Stimulated activated CD4-positive, alpha-beta T cell treated with anti-CD3 and anti-CD28 coated beads, Interleukin-12 subunit alpha, Interleukin-12 subunit beta, amount 100 ng/mL, for 24 hours (primary cell): Measurements from ENCODE around the gene SLC35F6.
"Not testable (repeated sequence)": the region's sequence is repeated elsewhere in the genome, so short reads cannot be mapped to it uniquely, and the experiment has no call there.

ENCODE experiments used
- DNase-seq, 2 experiments: peaks; one replicate each; pipeline ENCODE4 v3.0.0-alpha.2; 2020; ENCODE audit warnings: low read depth in 2 of 2

SLC35F6 gene

DNA sequence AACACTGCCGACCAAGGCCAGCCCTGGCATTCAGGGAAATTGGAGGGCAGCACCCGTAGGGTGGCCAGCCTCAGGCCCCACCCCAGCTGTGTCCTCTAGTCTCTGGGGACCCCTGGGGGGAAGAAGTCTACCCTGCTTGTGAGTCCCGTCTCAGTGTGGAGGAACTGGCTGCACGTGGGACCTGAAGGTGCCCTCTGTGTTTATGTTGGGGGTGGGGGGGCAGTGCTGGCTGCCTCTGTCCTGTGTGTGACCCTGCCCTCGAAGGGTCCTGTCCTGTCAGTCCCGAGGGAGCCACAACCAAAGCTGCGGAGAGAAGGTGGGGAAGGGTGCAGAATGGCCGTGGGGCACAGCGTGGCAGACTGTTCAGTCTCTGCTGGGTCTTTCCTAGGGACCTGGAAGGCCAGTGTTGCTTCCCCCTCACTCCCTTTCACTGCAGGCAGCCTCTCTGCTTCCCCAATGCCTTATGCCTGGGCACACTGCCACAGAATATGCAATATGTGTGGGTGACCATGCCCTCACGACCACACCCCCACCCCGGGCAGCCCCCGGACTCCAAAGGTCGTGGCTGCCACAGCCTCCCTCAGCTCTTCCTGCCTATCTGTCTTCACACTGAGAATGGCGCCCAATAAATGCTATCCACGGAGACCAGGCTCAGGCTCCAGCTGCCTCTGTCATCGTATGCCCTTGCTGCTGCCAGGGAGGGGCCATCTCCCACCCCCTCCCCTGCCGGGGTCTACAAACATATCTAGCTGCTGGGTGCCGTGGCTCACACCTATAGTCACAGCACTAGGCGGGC is 33.3 kb upstream of the SLC35F6 start:
- no peak for DNase-seq

DNA sequence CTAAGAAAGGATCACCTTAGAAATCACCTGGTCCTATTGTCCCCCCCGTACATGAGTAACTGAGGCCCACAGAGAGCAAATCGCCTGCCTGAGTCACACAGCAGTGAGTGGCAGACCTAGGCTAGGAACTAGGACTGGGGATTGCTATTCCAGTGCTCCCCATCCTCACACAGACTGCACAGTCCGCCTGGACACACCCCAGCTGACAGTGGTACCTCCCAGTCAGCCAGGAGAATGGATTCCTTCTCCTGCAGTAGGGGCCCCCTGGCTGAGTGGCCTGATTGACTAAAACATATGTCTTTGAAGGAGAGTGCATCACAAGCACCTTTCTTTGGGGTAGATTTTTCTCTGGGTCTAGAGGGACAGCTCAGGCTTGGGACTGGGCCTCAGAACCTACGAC is 32.4 kb upstream of the SLC35F6 start:
- DNase-seq, result no peak

DNA sequence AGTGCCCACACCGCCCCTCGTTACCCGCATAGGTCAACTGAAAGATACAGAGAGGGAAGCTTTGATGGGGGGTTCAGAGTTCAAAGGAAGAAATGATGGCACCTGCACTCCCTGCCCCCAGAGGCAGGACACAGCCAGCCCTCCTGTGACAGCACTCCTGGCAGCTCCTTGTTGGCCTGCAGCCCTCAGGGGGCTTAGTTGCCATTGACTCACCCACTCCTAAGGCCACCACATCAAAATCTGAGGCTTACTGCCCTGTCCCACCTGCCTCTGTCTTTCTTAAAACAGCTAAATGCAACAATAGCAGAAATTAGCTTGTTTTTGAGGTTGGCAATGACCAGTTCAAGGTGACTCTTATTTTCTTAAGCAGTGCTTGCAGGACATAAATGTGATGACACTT is 31.6 kb upstream of the SLC35F6 start:
- DNase-seq, result no peak

DNA sequence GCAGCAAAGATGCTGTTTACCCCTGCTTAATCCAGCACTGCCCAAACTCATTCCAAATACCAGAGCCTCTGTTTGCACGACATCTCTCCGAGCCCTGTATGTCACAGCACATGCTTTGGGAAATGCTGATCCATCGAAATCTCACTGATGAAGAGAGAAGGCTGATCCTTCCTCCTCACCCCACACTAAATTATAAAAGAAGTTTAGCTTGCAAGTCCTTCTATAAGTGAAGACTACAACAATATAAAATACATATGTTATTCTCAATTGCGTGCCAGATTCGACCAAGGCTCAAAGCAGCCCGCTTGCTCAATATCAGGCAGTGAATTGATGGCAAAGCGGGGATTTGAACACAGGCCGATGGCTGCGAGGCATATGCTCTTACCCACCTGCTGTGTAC is 30.7 kb upstream of the SLC35F6 start:
- no peak for DNase-seq

DNA sequence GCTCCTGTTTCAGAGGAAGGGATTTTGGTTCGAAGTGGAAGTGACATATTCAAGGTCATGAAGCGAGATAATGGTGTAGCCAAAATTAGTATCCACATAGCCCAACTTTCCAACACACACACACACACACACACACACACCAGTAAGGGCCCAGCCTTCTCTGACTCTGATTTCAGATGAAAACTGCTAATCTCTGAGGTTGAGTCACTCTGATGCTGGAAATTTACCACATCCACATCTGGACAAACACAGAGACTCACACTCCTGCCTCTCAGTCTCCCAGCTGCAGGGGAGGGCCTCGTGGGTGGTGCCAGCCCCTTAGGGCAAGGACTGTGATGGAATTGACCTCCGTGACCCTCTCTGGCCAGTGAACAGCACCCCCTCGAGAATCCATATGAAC is 29.0 kb upstream of the SLC35F6 start:
- DNase-seq, result no peak

DNA sequence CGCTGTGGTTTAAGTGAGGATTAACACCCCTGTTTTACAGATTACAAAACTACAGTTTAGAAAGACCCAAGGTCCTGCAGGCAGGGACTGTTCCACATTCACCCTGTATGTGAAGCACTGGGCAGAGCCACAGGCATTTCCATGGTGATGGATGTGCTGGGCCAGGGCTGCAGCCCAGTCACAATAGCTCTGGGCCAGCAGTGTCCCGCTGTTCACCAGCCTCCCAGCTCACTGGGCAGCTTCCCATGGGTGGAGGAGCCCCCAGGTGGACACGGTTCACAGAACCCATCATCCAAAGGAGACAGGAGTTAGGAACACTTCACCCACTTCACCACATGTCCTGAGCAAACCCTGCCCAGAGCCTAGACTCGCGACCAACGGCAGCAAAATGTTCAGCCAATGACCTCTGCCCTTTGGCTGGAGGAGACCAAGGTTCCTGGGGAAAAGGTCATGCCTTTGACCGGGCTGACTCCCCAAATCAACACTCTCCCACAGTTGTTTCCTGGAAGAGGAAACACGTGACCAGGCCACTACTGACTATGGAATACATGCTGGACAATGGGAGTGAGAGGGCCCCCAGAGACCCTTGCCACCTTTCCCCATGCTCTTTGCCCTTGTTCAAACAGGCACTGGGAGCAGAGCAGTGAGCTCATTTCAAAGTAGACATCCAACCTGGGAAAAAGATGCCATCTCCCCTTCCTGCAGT is 28.0 kb upstream of the SLC35F6 start:
- DNase-seq, result no peak

DNA sequence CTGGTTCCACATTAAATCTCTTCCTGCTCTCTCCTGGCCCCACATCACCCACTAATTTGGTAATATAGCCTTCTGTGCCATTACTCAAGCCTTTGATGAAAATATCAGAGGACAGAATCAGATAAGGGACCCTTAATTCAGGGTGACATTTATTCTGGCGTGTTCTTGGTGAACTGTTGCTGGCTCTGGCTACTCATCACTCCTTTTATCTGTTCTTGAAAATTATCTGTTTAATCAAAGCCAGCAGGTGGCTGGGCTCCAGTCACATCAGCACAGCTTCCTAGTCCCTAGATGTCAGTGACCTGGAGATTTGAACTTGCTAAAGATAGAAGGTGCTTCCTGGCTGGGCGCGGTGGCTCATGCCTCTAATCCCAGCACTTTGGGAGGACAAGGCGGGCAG is 26.9 kb upstream of the SLC35F6 start:
- DNase-seq, result no peak

DNA sequence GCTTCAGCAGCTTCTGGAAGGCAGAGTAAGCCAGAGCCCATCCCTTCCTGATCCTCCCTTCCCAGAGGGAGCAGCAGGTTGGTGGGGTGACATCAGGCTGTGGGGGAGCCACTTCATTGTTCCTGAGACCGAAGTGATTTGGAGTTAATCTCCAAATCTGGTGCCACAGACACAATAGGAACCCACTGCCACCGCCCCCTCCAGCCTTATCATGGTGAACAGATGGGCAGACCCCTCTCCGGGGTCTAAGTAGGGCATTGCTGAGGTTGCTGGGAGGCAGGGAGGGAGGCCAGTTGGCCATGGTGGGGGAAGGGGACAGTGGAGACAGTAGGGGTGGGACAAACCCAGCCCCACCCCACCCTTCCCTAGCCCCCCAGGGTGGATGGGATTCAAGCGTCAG is 25.6 kb upstream of the SLC35F6 start:
- no peak for DNase-seq

DNA sequence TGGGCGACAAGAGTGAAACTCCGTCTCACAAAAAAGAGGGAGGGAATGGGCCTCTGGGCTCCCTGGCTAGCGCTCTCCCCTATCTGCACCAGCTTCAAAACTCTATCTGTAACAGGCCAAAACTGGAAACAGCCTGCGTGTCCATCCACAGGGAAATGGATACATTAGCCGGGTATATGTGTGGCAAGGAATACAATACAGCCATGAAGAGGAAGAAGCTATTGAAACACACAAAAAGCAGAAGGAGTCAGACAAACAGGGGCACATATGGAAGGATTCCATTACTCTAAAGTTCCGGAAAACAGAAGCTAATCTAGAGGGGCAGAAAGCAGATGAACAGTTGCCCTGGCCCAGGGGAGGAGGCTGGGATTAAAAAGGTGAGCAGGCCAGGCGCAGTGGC is 24.6 kb upstream of the SLC35F6 start:
- no peak for DNase-seq

DNA sequence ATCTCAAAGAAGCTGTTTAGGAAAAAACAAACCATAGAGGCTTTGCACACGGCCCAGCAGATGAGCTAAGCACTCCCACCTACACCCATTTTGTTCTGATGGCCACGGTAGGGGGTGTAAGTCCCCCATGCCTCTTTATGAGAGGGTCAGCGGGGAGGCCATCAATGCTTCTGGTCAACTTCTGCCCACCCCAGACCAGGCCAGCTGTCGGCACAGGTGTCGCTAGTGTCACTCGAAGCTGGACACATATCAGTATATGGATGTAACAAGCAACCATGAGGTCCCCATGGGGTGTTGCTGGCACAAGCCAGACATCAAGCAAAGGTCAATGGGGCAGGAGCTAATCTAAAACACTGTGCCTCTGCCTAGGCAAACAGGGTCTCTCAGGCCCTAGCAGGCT is 23.7 kb upstream of the SLC35F6 start:
- DNase-seq, result no peak

DNA sequence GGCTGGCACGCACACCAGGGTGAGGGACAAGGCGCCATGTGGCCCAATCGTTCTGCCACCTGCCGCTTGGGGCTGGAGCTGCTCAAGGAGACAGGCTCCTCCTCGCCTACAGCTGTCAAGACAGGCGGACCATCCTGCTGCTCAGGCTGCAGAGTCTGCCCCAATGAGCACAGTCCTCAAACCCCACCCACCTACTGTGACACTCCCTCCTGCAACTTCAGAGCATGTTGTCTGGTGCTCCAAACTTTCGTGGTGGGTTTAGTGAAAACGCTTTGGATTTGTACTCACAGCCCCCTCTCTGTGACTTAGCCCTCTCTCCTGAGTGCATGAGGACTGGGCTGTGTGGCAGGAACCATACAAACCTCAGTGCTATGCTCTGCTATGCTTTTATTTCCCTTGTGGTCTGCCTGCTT is 23.2 kb upstream of the SLC35F6 start:
- DNase-seq, result no peak

DNA sequence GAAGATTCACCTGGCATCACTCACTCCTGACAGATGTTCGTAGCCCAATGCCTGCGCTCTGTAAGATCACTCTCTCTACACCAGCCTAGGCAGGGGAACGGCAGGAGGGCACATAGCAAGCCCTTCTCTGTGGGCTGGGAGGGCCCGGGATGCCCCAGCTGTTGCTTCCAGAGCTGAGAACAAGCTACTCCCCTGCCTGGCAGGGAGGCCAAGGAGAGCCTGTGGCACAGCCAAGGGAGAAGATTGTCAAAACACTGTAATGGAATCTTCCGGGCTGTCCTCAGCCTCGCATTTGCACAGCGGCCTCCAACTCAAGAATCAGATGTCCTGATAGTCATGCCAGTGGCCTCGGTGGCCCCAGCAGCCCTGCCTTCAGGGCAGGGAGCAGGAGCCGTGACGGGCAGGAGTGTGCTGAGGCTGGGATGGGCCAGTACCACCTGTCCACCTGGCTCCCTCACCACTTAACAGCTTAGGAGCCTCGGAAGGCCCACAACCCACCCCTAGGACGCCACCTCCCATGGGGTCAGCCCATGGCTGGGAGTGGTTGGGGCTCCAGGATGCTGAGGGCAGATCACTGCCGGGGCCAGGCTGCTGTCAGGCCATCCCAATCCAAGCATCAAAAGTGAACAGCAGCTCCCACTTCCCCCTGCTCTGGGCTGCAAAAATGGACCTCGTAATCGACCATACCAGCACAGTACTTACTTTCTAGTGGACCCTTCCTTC is 21.9 kb upstream of the SLC35F6 start:
- no peak for DNase-seq

DNA sequence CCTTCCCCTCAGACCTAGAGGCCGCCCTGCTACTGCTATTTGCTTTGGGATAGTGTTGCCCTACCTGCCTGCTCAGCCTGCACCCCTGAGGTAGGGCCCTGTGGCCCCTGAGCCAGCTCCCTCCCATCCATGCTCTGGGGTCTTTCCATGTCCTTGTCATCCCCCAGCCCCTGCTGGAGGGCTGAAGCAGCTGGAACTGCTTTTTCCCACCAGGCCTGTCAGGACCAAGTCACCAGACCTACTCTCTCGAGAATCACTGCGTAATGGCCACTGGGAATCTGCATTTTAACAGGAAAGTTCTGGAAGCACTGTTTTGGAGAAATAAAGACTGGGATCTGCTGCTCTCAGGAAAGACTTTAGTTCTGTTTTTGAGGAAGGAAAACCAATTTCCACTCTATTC is 20.2 kb upstream of the SLC35F6 start:
- no peak for DNase-seq

DNA sequence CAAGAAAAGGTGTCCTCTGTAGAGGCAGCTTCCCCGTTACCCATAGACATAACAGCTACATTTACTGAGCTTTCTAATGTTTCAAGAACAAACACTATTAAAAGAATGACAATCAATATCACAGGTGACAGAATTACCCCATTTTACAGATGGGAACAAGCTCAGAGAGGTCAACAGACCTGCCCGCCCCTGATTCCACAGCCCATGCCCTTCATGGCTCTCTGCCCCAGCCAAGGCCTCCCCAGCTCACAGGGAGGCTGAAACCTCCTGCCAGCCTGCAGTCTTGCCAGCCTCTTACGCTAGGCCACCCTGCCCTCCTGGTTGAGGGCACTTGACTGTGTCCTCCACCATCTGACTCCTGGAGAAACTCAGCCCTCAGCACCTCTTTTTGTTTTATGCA is 19.1 kb upstream of the SLC35F6 start:
- no peak for DNase-seq

DNA sequence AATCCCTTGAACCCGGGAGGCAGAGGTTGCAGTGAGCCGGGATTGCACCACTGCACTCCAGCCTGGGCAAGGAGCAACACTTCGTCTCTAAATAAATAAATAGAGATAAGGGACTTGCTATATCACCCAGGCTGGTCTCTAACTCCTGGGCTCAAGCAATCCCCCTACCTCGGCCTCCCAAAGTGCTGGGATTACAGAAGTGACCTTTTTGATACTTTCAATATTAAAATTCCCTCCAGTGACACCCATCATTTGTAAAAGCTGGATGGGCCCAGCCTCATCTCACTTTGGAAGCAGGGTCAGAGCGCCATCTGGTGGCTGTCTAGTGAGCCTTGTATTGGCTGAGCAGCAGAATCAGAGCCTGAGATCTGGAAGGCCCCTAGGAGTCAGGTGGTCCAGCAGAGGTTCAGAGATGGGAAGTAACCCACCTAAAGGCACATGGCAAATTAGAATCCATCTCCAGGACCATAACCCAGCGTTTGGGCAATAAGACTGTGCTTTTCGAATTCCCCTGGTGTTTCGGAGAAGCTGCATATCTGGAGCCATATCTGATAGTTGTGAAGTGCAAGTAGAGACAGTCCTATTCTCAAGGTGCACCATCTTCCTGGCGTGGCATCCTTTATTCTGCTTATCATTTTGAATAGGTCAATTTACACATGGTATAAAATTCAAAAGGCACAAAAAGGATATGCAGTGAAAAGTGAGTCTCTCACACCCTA is 18.3 kb upstream of the SLC35F6 start:
- peak; percentile 64 to 79 for DNase-seq

DNA sequence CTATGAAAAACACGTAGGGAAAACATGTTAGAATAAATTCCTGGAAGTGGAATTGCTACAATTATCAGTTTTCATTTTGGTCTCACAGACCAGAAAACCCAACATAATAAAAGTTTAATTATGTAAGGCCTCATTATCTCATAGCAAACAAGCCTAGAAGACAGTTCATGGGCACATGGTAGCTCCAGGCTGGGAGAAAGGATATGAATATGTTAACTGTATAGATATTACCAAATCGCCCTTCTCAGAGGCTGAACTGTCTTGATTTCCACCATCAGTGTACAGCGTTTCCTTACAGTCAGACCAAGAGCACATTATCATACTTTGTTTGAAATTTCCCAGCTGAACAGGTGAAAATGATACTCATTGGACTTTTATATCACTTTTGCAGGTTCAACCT is 17.1 kb upstream of the SLC35F6 start:
- no peak for DNase-seq

DNA sequence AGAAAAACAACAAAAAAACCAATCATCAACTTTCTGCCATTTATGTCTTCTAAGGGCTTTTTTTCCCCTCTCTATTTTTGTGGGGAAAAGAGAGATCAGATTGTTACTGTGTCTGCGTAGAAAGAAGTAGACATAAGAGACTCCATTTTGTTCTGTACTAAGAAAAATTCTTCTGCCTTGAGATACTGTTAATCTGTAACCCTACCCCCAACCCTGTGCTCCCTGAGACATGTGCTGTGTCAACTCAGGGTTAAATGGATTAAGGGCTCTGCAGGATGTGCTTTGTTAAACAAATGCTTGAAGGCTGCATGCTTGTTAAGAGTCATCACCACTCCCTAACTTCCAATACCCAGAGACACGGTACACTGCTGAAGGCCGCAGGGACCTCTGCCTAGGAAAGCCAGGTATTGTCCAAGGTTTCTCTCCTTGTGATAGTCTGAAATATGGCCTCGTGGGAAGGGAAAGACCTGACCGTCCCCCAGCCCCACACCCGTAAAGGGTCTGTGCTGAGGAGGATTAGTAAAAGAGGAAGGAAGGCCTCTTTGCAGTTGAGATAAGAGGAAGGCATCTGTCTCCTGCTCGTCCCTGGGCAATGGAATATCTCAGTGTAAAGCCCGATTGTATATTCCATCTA is 14.2 kb upstream of the SLC35F6 start:
- DNase-seq, result not testable (repeated sequence)

DNA sequence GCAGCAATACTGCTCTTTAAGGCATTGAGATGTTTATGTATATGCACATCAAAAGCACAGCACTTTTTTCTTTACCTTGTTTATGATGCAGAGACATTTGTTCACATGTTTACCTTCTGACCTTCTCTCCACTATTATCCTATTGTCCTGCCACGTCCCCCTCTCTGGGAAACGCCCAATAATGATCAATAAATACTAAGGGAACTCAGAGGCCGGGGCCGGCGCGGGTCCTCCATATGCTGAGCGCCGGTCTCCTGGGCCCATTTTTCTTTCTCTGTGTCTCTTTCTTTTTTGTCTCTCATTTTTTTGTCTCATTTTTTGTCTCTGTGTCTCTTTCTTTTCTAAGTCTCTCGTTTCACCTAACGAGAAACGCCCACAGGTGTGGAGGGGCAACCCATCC is 13.6 kb upstream of the SLC35F6 start:
- DNase-seq, result not testable (repeated sequence)

DNA sequence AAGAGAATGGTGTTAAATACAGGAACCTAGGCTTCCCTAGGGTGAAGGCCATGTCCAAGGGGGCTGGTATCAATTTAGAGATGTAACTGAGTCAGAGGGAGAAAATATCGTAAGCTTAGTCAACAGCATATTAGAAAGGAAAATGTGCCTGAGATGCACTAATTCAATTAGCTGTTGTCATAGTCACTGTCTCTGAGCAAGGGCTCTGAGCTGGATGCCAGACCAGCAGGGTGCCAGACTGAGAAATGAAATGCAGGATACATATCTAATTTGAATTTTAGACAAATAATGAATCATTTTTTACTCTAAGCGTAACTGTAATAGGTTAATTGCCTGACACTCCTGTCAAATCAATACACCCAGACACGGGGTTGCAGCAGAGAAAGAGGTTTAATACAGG is 11.4 kb upstream of the SLC35F6 start:
- DNase-seq, result no peak

DNA sequence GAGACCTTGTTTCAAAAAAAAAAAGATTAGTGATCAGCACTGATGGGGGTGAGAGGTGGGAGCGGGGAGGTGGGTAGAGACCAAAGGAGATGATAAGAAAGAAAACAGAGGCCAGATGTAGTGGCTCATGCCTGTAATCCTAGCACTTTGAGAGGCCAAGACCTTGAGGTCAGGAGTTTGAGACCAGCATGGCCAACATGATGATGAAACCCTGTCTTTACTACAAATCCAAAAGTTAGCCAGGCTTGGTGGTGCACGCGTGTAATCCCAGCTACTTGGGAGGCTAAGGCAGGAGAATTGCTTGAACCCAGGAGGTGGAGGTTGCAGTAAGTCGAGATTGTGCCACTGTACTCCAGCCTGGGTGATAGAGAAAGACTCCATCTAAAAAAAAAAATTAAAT is 9.5 kb upstream of the SLC35F6 start:
- DNase-seq, result no peak

DNA sequence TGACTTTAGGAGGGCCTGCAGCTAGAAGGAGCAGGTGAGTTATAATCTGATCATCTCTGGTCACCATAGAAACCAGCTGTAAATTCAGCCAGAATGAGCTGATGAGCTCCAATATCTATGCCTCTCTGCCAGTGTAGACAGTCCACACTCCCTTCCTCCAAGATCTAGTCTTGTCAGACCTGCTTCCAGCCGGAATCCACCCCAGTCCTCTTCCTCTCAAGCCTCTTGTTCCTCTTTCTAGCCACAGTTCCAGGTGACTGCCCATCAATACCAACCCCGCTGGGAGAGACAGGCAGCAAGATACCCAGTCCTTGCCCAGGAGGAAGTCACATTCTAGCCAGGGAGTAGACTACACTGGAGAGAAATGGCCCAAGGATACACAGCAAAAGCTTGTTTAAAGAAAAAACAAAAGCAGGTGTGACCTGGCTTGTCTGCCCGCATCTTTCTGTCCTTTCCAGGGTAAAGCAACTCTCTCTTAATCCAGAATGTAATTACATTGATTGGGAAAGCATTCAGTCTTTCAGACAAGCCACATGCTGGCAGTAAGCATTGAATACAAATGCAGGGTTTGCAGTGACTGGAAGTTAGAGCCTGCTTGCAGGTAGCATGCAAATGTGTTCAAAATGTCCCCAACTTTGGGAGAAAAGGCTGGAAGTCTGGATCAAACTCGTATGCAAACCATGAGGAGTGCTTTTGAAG is 9.0 kb upstream of the SLC35F6 start:
- no peak for DNase-seq
